Natural killer cell (primary cell): Measurements from ENCODE around the gene NR2F1-AS1. TPM values are rescaled to one million over a fixed set of nuclear protein-coding genes. Genes with fewer than 3 reads are reported as not detected.

Experiments
- ATAC-seq, 3 donors: fragments of 150-1000 bp in 2 of 3; fragments of 200-7000 bp in 1 of 3; cut with Tn5 transposase; 1 replicate in 1 of 3; 2 replicates in 2 of 3; pipeline ENCODE4 v1.10.0; 2021; ENCODE audit warnings: mild to moderate bottlenecking in 2 of 3, moderate library complexity in 2 of 3
- DNase-seq, 2 donors: peaks; one replicate each; pipeline versions ENCODE4 v3.0.0 to v3.0.0-alpha.2; 2013 to 2021; ENCODE audit warnings: mixed read lengths in 1 of 2
- H3K27ac ChIP-seq: one replicate; pipeline ENCODE4 v1.5.1; 2013; ENCODE audit warnings: mild to moderate bottlenecking, low read length
- H3K27me3 ChIP-seq: one replicate; pipeline ENCODE4 v1.6.1; 2013; ENCODE audit warnings: low read length; ENCODE audit not compliant: control insufficient read depth, insufficient read depth
- H3K36me3 ChIP-seq: one replicate; pipeline ENCODE4 v1.6.1; 2013; ENCODE audit warnings: low read length; ENCODE audit not compliant: control insufficient read depth, insufficient read depth
- H3K4me1 ChIP-seq: one replicate; pipeline ENCODE4 v1.6.1; 2013; ENCODE audit warnings: low read length; ENCODE audit not compliant: control insufficient read depth, insufficient read depth
- H3K4me3 ChIP-seq: one replicate; pipeline ENCODE4 v1.5.1; 2013; ENCODE audit warnings: low read length
- H3K9me3 ChIP-seq: one replicate; pipeline ENCODE4 v1.6.1; 2013; ENCODE audit warnings: low read length; ENCODE audit not compliant: control insufficient read depth, insufficient read depth
- H3K27ac Mint-ChIP-seq, 2 donors: one replicate each; pipeline ENCODE4 v1.8.0; 2022; ENCODE audit warnings: mild to moderate bottlenecking in 2 of 2, mixed read lengths in 2 of 2, moderate library complexity in 1 of 2
- H3K27me3 Mint-ChIP-seq, 2 donors: one replicate each; pipeline ENCODE4 v1.8.0; 2022; ENCODE audit warnings: low read depth in 2 of 2, mixed read lengths in 2 of 2
- H3K36me3 Mint-ChIP-seq: one replicate; pipeline ENCODE4 v1.8.0; 2022; ENCODE audit warnings: mixed read lengths
- H3K4me1 Mint-ChIP-seq, 2 donors: one replicate each; pipeline ENCODE4 v1.8.0; 2022; ENCODE audit warnings: mixed read lengths in 2 of 2
- H3K4me3 Mint-ChIP-seq: one replicate; pipeline ENCODE4 v1.8.0; 2022; ENCODE audit warnings: mild to moderate bottlenecking, moderate library complexity, mixed read lengths
- H3K9me3 Mint-ChIP-seq, 2 donors: one replicate each; pipeline ENCODE4 v1.8.0; 2022; ENCODE audit warnings: mixed read lengths in 2 of 2
- CTCF ChIP-seq: fragments of 200-600 bp; IDR thresholded peaks from one replicate; pipeline ENCODE4 v1.8.0; 2022; ENCODE audit warnings: antibody characterized with exemption
- WGBS: methylation state at CpG from one replicate; pipeline ENCODE4 v1.1.7; 2013; ENCODE audit warnings: missing lambda C conversion rate; ENCODE audit not compliant: insufficient coverage; 5-methylcytosine and 5-hydroxymethylcytosine counted together
- intact Hi-C: fragments of 100-400 bp; cut with micrococcal nuclease; formaldehyde crosslinking; loops from one replicate; pipeline ENCODE4 v1.14.2; 2022
- total RNA-seq, 4 donors: library from RNA; stranded (reverse); fragments of 120-200 nt in 1 of 4; gene quantifications; one replicate each; pipeline versions ENCODE4 v1.2.3 to v1.2.4, GENCODE V29; 2013 to 2022

NR2F1-AS1 gene
- total RNA-seq, 3 donors from 2014 or later (not counting 1 experiment from before 2014, with no cell fraction given), result not detected

DNA sequence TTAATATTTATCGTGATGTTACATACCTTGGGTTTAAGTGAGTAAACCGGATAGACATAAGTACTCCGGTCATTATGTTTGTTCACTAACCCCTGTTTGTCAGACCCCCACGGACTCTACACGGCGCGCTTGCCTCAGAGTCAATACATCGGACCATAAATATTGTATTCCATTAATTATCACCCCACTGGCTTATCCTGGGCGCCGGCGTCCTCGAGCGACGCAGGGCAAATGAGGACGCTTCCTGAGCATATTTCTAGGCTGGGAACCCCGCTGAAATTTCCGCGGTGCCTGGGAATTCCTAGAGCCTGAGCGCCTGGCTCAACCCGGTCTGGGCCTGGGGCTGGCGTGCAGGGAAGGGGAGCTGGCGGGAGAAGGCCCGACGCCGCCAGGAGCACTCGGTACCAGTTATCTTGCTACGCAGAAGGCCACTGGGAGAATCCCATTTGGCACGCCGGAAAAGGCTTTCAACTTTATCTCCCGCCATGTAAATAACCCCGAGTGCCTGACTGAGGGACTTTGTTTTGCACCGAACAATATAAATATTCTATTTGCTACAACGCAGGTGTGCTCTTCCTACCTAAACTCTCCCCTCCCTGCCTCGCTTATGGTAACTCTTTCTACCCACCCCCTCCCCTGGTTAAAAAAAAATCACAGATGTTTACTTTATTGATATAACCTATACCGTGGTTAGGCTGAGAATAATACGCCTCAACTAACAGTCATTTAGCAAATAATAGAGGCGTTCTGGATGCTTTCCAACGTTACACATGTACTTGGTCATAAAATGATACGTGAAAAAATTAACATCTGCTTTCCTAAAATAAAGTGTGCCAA, 21.4 kb upstream of the NR2F1-AS1 start:
- 13% methylated on average over 34 of the region's 39 CpGs for WGBS
- H3K36me3 ChIP-seq, result no peaks in the 10 kb centered on the region
- no peak for ATAC-seq
- H3K4me3 ChIP-seq, result no peak overlapping the region
- H3K4me1 ChIP-seq, result peaks cover 3% of the 10 kb centered on the region
- H3K27ac ChIP-seq, result no peak overlapping the region
- no peaks in the 10 kb centered on the region for H3K9me3 ChIP-seq
- H3K27me3 Mint-ChIP-seq, result peaks cover 27 to 46% of the 10 kb centered on the region in 2 donors
- H3K9me3 Mint-ChIP-seq, result no peaks in the 10 kb centered on the region
- no peak overlapping the region for H3K27ac Mint-ChIP-seq
- peaks cover 8% of the 10 kb centered on the region for H3K36me3 Mint-ChIP-seq
- peaks cover 5 to 8% of the 10 kb centered on the region in 2 donors for H3K4me1 Mint-ChIP-seq
- H3K4me3 Mint-ChIP-seq, result no peak overlapping the region
- DNase-seq, result no peak
- peaks cover 76% of the 10 kb centered on the region for H3K27me3 ChIP-seq
- intact Hi-C loops, result loop anchor here (10.0 kb wide), 1 partner anchor 312 kb away; no protein-coding TSS in a partner anchor
- no peak for TF ChIP-seq CTCF

GRCh38 chr5:93601802-93602155, 20.8 kb upstream of the NR2F1-AS1 start:
- 13% methylated on average over 9 of the region's 9 CpGs for WGBS
- Mint-ChIP-seq H3K27me3 (peaks cover 28 to 42% of the 10 kb centered on the region in 2 donors), H3K27ac (no peak overlapping the region), H3K36me3 (peaks cover 8% of the 10 kb centered on the region), H3K4me1 (peaks cover 5 to 6% of the 10 kb centered on the region in 2 donors), H3K9me3 (no peaks in the 10 kb centered on the region), H3K4me3 (no peak overlapping the region)
- Histone ChIP-seq H3K9me3 (peaks cover 5% of the 10 kb centered on the region), H3K27ac (no peak overlapping the region), H3K4me1 (peaks cover 8% of the 10 kb centered on the region), H3K36me3 (no peaks in the 10 kb centered on the region), H3K4me3 (no peak overlapping the region), H3K27me3 (peaks cover 76% of the 10 kb centered on the region)
- ATAC-seq, result no peak
- no peak for TF ChIP-seq CTCF
- intact Hi-C loops, result loop anchor here (10.0 kb wide), 1 partner anchor 313 kb away; no protein-coding TSS in a partner anchor
- no peak for DNase-seq

DNA sequence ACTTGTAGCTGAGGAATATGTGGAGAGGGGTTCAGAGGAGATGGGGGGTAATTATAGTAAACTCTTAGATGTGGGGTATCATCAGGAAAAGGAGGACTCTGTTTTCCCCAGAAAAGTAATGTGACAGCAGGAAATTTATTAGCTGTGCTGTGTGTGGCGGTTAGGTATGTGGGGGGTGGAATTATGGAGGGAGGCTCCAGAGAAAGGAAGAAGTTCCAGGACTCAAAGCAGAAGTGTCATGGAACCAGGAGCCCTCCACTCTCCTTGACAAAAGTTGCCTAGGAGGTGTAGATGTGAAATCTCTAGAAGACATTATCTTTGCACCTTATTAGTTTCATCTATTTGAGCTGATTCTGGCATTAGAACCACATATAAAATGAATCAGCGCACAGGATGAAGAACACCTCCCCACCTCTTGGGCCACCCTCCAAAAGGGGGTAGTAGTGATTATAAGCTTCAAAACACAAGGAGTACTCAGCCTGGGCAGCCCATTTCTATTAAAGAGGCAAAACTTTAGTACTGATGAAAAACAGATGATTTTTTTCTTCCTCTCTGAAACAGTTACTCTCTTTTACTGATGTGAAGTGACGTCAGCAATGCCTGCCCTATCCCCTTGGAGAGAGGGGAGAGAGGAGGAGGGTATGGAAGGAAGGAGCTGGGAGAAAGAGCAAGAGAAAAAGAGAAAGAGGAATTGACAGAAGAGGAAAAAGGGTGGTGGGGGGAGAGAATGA, 20.2 kb upstream of the NR2F1-AS1 start:
- Histone ChIP-seq H3K27ac (no peak overlapping the region), H3K4me3 (no peak overlapping the region), H3K27me3 (peaks cover 77% of the 10 kb centered on the region), H3K4me1 (peaks cover 11% of the 10 kb centered on the region), H3K36me3 (no peaks in the 10 kb centered on the region), H3K9me3 (peaks cover 5% of the 10 kb centered on the region)
- TF ChIP-seq CTCF, result no peak
- H3K27me3 Mint-ChIP-seq, result peaks cover 28 to 38% of the 10 kb centered on the region in 2 donors
- no peak overlapping the region for H3K27ac Mint-ChIP-seq
- 21% methylated on average over 2 of the region's 3 CpGs for WGBS
- H3K4me3 Mint-ChIP-seq, result no peak overlapping the region
- DNase-seq (no peak), ATAC-seq (no peak)
- peaks cover 5 to 11% of the 10 kb centered on the region in 2 donors for H3K4me1 Mint-ChIP-seq
- H3K9me3 Mint-ChIP-seq, result no peaks in the 10 kb centered on the region
- peaks cover 8% of the 10 kb centered on the region for H3K36me3 Mint-ChIP-seq
- intact Hi-C loops, result loop anchor here (10.0 kb wide), 1 partner anchor 314 kb away; no protein-coding TSS in a partner anchor
